Measurements from ENCODE around the gene SLC39A5. TPM values are rescaled to one million over a fixed set of nuclear protein-coding genes. Genes with fewer than 3 reads are reported as not detected.

Gene SLC39A5, protein sequence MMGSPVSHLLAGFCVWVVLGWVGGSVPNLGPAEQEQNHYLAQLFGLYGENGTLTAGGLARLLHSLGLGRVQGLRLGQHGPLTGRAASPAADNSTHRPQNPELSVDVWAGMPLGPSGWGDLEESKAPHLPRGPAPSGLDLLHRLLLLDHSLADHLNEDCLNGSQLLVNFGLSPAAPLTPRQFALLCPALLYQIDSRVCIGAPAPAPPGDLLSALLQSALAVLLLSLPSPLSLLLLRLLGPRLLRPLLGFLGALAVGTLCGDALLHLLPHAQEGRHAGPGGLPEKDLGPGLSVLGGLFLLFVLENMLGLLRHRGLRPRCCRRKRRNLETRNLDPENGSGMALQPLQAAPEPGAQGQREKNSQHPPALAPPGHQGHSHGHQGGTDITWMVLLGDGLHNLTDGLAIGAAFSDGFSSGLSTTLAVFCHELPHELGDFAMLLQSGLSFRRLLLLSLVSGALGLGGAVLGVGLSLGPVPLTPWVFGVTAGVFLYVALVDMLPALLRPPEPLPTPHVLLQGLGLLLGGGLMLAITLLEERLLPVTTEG
- total RNA-seq (2021; fragmentation: NEBNext Ultra II Directional; extraction: Animal tissue kit (Norgen Biotek cat#: 25700)) = under 1 TPM in 1 of 6 experiments, not detected in 5; 0.10 TPM
- long read RNA-seq = 0 reads

DNA sequence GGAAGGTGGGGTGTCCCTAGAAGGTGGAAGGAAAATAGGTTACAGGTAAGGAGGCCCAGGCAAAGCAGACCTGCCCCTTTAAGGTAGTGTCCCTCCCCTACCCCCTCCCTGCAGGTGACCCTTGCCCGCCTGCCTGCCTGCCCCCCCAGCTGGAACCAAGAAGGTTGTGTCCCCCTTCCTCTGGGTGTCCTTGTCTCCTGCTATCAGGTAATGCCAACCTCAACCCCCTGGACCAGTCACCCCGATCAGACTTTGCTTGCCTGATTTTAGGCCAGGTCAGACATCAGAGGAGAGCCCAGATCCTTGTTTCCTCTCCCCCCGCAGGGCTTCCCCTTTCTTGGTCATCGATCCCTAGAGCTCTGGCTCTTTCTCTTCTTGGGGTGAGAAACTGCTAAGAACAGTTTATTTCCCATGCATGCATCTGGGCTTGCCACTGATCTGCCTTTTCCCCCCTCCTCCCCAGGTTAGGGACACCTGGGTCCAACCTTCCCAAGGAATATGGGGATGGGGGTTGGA, at the start of gene SLC39A5:
Gene SLC39A5 (plus strand): TSS at position 136 of the 516 bp plus-strand sequence. CDS start 1,224 bp downstream, outside the sequence.
- no peaks in the 10 kb centered on the region for H3K9me3 Mint-ChIP-seq
- no peak within 1 kb of the TSS for H3K4me3 Mint-ChIP-seq
- TF ChIP-seq CTCF (IDR thresholded peaks at IDR 0.05) = no peak
- no peak within 1 kb of the TSS for H3K27ac Mint-ChIP-seq
- H3K27me3 Mint-ChIP-seq (ENCODE audit: insufficient read depth) = peaks cover 8% of the 10 kb centered on the region
- H3K4me1 Mint-ChIP-seq (ENCODE audit: low read depth) = peaks cover 8% of the 10 kb centered on the region
- DNase-seq = no peak
- no peaks in the 10 kb centered on the region for H3K36me3 Mint-ChIP-seq (ENCODE audit: low read depth)

- Mint-ChIP-seq H3K4me1 (ENCODE audit: low read depth) (peaks cover 31% of the 10 kb centered on the region), H3K27ac (no peak overlapping the region), H3K36me3 (ENCODE audit: low read depth) (peaks cover 21% of the 10 kb centered on the region), H3K4me3 (peak overlapping the region; percentile 91; the same call in 1 of the 2 replicates), H3K9me3 (0 out of 2 replicates have a peak, but pooled peaks cover 3% of the 10 kb centered on the region), H3K27me3 (ENCODE audit: insufficient read depth) (peaks cover 7% of the 10 kb centered on the region)
- TF ChIP-seq CTCF (IDR thresholded peaks at IDR 0.05) = no peak
- DNase-seq = no peak
Observed at GRCh38 chr12:56186957-56187356, 42.9 kb upstream of the SLC39A5 start.

GRCh38 chr12:56188131-56188777, 41.6 kb upstream of the SLC39A5 start:
- peak overlapping the region; percentile 80 for H3K27ac Mint-ChIP-seq
- H3K27me3 Mint-ChIP-seq (ENCODE audit: insufficient read depth) = peaks cover 7% of the 10 kb centered on the region
- 0 out of 2 replicates have a peak, but pooled peaks cover 3% of the 10 kb centered on the region for H3K9me3 Mint-ChIP-seq
- peak overlapping the region; percentile 91 for H3K4me3 Mint-ChIP-seq
- H3K4me1 Mint-ChIP-seq (ENCODE audit: low read depth) = peaks cover 39% of the 10 kb centered on the region
- no peak for TF ChIP-seq CTCF (IDR thresholded peaks at IDR 0.05)
- H3K36me3 Mint-ChIP-seq (ENCODE audit: low read depth) = peaks cover 21% of the 10 kb centered on the region
- DNase-seq = no peak

GRCh38 chr12:56188778-56189098, 41.1 kb upstream of the SLC39A5 start:
- Mint-ChIP-seq H3K27ac (peak overlapping the region; percentile 80), H3K36me3 (ENCODE audit: low read depth) (peaks cover 21% of the 10 kb centered on the region), H3K9me3 (0 out of 2 replicates have a peak, but pooled peaks cover 3% of the 10 kb centered on the region), H3K4me1 (ENCODE audit: low read depth) (peaks cover 43% of the 10 kb centered on the region), H3K4me3 (peak overlapping the region; percentile 91), H3K27me3 (ENCODE audit: insufficient read depth) (peaks cover 7% of the 10 kb centered on the region)
- DNase-seq = no peak
- TF ChIP-seq CTCF (IDR thresholded peaks at IDR 0.05) = no peak

- peak; percentile 84 for TF ChIP-seq CTCF (IDR thresholded peaks at IDR 0.05)
- peaks cover 46% of the 10 kb centered on the region for H3K4me1 Mint-ChIP-seq (ENCODE audit: low read depth)
- H3K36me3 Mint-ChIP-seq (ENCODE audit: low read depth) = peaks cover 21% of the 10 kb centered on the region
- DNase-seq = peak; percentile 80
- peak within 1 kb of the TSS; percentile 89 for H3K27ac Mint-ChIP-seq
- H3K9me3 Mint-ChIP-seq = 0 out of 2 replicates have a peak, but pooled peaks cover 3% of the 10 kb centered on the region
- H3K4me3 Mint-ChIP-seq = peak within 1 kb of the TSS; percentile 95
- H3K27me3 Mint-ChIP-seq (ENCODE audit: insufficient read depth) = peaks cover 7% of the 10 kb centered on the region
Observed at GRCh38 chr12:56189099-56189917, 40.5 kb upstream of the SLC39A5 start, which contains the start of gene SMARCC2. TSS of gene SMARCC2 (minus strand) at chr12:56189483. CDS start at chr12:56189461, 22 bp downstream.
